ENCODE results near the gene FASTK. TPM values are rescaled to one million over a fixed set of nuclear protein-coding genes. Genes with fewer than 3 reads are reported as not detected.
A peak's percentile ranks its signal among the peaks of the same experiment; 100 is the strongest.
"Not testable (repeated sequence)": the region's sequence is repeated elsewhere in the genome, so short reads cannot be mapped to it uniquely, and the experiment has no call there.

The FASTK gene
- total RNA-seq, 4 donors from 2014 or later: 69.9 to 139 (median 79.7) TPM

GRCh38 chr7:151028948-151029501 is 51.6 kb downstream of the FASTK start:
- 47 to 52% methylated on average over 17 of the region's 17 CpGs for WGBS, 2 donors
- Histone ChIP-seq H3K27me3 (peaks cover 0 to 4% of the 10 kb centered on the region in 2 donors), H3K27ac (peak overlapping the region; percentile 75 to 92 (median 78)), H3K4me3 (peak overlapping the region; percentile 53 to 82 (median 68)), H3K36me3 (peaks cover 0 to 34% (median 0%) of the 10 kb centered on the region in 3 donors), H3K4me1 (peaks cover 0 to 17% (median 7%) of the 10 kb centered on the region in 4 donors), H3K9me3 (no peaks in the 10 kb centered on the region)
- DNase-seq (ENCODE audit: low spot score in 2 of 2): no peak
- peak in 1 of 5 experiments; percentile 3 for TF ChIP-seq CTCF (IDR thresholded peaks at IDR 0.05)
- no peak for TF ChIP-seq EP300 (IDR thresholded peaks at IDR 0.05)

- 0 to 1% methylated on average over 41 to 42 of the region's 53 CpGs for WGBS, 2 donors
- peak; percentile 99 to 100 for DNase-seq (ENCODE audit: low spot score in 2 of 2)
- no peaks in the 10 kb centered on the region for H3K9me3 ChIP-seq
- peak within 1 kb of the TSS; percentile 53 to 82 (median 68) for H3K4me3 ChIP-seq
- peaks cover 0 to 17% (median 7%) of the 10 kb centered on the region in 4 donors for H3K4me1 ChIP-seq
- peaks cover 0 to 11% of the 10 kb centered on the region in 2 donors for H3K27me3 ChIP-seq
- H3K27ac ChIP-seq: peak within 1 kb of the TSS; percentile 75 to 92 (median 78)
- TF ChIP-seq EP300 (IDR thresholded peaks at IDR 0.05) (peak; percentile 31 to 86), CTCF (IDR thresholded peaks at IDR 0.05) (peak; percentile 46 to 82 (median 57)), POLR2A (IDR thresholded peaks at IDR 0.05) (peak; percentile 25 to 82)
- H3K36me3 ChIP-seq: peaks cover 0 to 28% (median 0%) of the 10 kb centered on the region in 3 donors
Observed at GRCh38 chr7:151028131-151028947, 52.3 kb downstream of the FASTK start, which contains the start of gene ABCB8. ABCB8 (plus strand) TSS chr7:151028450; CDS start chr7:151028516, 66 bp downstream.

DNA sequence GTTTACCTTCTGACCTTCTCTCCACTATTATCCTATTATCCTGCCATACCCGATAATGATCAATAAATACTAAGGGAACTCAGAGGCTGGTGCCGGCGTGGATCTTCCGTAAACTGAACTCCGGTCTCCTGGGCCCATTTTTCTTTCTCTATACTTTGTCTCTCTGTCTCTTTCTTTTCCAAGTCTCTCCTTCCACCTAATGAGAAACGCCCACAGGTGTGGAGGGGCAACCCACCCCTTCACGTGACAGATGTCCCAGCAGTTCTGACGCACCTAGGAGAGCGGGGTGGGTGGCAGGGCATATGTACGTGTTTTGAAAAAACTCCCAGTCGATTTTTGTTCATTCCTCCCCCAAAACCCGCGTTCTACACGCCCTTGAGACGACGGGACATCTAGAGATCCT is 52.9 kb downstream of the FASTK start:
- TF ChIP-seq POLR2A (IDR thresholded peaks at IDR 0.05): peak in 1 of 2 donors; percentile 21
- H3K9me3 ChIP-seq; DNase-seq (ENCODE audit: low spot score in 2 of 2): not testable (repeated sequence)
- H3K27ac ChIP-seq: peak overlapping the region; percentile 49 to 92 (median 77)
- peak overlapping the region; percentile 43 to 82 (median 66) for H3K4me3 ChIP-seq
- peaks cover 0 to 21% (median 0%) of the 10 kb centered on the region in 3 donors for H3K36me3 ChIP-seq
- 10 to 12% methylated on average over 16 of the region's 16 CpGs for WGBS, 2 donors
- H3K4me1 ChIP-seq: peaks cover 0 to 17% (median 7%) of the 10 kb centered on the region in 4 donors
- H3K27me3 ChIP-seq: peaks cover 0 to 13% of the 10 kb centered on the region in 2 donors

DNA sequence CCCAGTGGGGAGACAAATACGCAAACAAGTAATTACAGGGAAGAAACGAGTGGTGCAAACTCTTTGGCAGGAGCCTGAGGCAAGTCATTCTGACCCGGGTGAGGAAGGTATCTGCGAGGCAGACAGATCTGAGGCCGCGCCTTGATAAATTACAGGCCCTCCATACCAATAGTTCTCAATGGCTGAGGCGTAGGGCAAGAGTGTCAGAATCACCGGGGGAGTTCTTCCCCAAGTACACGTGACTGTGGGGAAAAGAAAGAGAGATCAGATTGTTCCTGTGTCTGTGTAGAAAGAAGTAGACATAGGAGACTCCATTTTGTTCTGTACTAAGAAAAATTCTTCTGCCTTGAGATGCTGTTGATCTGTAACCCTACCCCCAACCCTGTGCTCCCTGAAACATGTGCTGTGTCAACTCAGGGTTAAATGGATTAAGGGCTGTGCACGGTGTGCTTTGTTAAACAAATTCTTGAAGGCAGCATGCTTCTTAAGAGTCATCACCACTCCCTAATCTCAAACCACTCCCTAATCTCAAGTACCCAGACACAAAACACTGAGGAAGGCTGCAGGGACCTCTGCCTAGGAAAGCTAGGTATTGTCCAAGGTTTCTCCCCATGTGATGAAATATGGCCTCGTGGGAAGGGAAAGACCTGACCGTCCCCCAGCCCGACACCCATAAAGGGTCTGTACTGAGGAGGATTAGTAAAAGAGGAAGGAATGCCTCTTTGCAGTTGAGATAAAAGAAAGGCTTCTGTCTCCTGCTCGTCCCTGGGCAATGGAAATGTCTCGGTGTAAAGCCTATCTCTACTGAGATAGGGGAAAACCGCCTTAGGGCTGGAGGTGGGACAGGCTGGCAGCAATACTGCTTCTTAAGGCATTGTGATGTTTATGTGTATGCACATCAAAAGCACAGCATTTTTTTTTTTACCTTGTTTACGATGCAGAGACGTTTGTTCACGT is 53.6 kb downstream of the FASTK start:
- Histone ChIP-seq H3K4me1 (peaks cover 0 to 17% (median 7%) of the 10 kb centered on the region in 4 donors), H3K36me3 (peaks cover 0 to 15% (median 0%) of the 10 kb centered on the region in 3 donors), H3K27ac (peak overlapping the region in 3 of 4 donors; percentile 49 to 92 (median 76)), H3K27me3 (peaks cover 0 to 15% of the 10 kb centered on the region in 2 donors)
- not testable (repeated sequence) for H3K4me3 ChIP-seq; H3K9me3 ChIP-seq; DNase-seq (ENCODE audit: low spot score in 2 of 2)
- WGBS, 2 donors: 44% methylated on average over 19 of the region's 19 CpGs

Other genes with a start within 250 kb of the FASTK start
- gene AOC1, start 228.3 kb downstream of the FASTK start, total RNA-seq: not detected
- 1 to 10 TPM; 1.5 to 9.0 (median 2.4) TPM for gene KCNH2, start 102.5 kb downstream of the FASTK start, total RNA-seq
- gene NOS3, start 89.8 kb downstream of the FASTK start, total RNA-seq: 10 to 100 TPM; 20.3 to 38.1 (median 23.8) TPM
- not detected for gene ATG9B, start 56.3 kb downstream of the FASTK start, total RNA-seq
- 10 to 100 TPM; 21.0 to 49.0 (median 31.6) TPM for gene ABCB8, start 52.4 kb downstream of the FASTK start, total RNA-seq
- 1 to 10 TPM; 1.7 to 6.0 (median 4.0) TPM for gene ASIC3, start 32.3 kb downstream of the FASTK start, total RNA-seq
- 10 to 100 TPM in 1 of 4 donors, 1 to 10 TPM in 3; 3.6 to 13.1 (median 7.1) TPM for gene CDK5, start 22.9 kb downstream of the FASTK start, total RNA-seq
- 100 to 1,000 TPM in 1 of 4 donors, 10 to 100 TPM in 3; 74.3 to 111 (median 91.4) TPM for gene SLC4A2, start 21.2 kb downstream of the FASTK start, total RNA-seq
- 10 to 100 TPM; 24.3 to 61.5 (median 33.8) TPM for gene TMUB1, start 2.7 kb upstream of the FASTK start, total RNA-seq
- 100 to 1,000 TPM in 2 of 4 donors, 10 to 100 TPM in 2; 40.0 to 114 (median 87.2) TPM for gene AGAP3, start 5.7 kb upstream of the FASTK start, total RNA-seq
- not detected for gene GBX1, start 86.9 kb upstream of the FASTK start, total RNA-seq
- not detected for gene ASB10, start 106.4 kb upstream of the FASTK start, total RNA-seq
- not detected for gene H2BK1, start 129.7 kb upstream of the FASTK start, total RNA-seq
- gene ABCF2, start 146.4 kb upstream of the FASTK start, total RNA-seq: 10 to 100 TPM; 34.3 to 72.9 (median 34.9) TPM
- gene CHPF2, start 151.7 kb upstream of the FASTK start, total RNA-seq: 10 to 100 TPM; 34.5 to 58.5 (median 40.2) TPM
- gene SMARCD3, start 167.9 kb upstream of the FASTK start, total RNA-seq: 10 to 100 TPM; 55.5 to 97.2 (median 77.3) TPM